Measurements from ENCODE around the gene TMEM181.

DNA sequence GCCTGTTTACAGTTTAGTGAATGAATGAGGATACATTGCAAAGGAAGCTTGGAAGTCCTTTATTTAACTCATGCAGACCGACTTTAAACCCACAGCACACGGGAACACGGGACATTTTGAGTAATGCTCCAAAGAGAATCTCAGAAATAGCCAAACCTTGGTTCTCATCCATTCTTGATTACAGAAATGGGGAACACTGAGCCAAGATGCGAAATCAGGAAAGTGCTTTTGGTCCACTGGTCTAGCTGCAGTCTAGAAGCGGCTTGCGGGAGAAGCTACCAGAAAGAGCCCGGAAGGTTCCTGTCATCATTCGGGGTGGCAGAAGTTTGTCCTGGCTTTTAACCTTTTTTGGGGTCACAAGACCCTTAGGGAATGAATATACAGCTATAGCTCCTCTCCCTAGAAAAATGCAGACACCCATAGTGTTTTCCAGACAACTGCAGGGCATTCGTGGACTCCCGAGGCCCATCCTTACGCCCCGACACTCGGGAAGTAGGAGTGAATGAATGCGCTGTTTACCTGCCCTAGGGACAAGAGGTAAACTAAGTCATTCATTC lies 475 bp upstream of the TMEM181 start:
- TF ChIP-seq, protein P1, sequence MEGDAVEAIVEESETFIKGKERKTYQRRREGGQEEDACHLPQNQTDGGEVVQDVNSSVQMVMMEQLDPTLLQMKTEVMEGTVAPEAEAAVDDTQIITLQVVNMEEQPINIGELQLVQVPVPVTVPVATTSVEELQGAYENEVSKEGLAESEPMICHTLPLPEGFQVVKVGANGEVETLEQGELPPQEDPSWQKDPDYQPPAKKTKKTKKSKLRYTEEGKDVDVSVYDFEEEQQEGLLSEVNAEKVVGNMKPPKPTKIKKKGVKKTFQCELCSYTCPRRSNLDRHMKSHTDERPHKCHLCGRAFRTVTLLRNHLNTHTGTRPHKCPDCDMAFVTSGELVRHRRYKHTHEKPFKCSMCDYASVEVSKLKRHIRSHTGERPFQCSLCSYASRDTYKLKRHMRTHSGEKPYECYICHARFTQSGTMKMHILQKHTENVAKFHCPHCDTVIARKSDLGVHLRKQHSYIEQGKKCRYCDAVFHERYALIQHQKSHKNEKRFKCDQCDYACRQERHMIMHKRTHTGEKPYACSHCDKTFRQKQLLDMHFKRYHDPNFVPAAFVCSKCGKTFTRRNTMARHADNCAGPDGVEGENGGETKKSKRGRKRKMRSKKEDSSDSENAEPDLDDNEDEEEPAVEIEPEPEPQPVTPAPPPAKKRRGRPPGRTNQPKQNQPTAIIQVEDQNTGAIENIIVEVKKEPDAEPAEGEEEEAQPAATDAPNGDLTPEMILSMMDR (IDR thresholded peaks at IDR 0.05), result no peak
- no peak for TF ChIP-seq POLR2A (IDR thresholded peaks at IDR 0.05)
